Peyer's patch (tissue), 4 donors: Measurements from ENCODE around the gene SYNJ2. TPM values are rescaled to one million over a fixed set of nuclear protein-coding genes. Genes with fewer than 3 reads are reported as not detected.

Source experiments
- DNase-seq, 3 donors: peaks; one replicate each; pipeline ENCODE4 v3.0.0-alpha.2; 2017 to 2019
- H3K27ac ChIP-seq, 4 donors: fragments of 200-600 bp; sonication (generic); one replicate each; pipeline ENCODE4 v1.5.1; 2016 to 2019
- H3K27me3 ChIP-seq, 2 donors: fragments of 200-600 bp; sonication (generic); one replicate each; pipeline ENCODE4 v1.5.1; 2019
- H3K36me3 ChIP-seq, 3 donors: fragments of 200-600 bp; sonication (generic); one replicate each; pipeline ENCODE4 v1.5.1; 2016 to 2019
- H3K4me1 ChIP-seq, 4 donors: fragments of 200-600 bp; sonication (generic); one replicate each; pipeline ENCODE4 v1.5.1; 2016 to 2019
- H3K4me3 ChIP-seq, 4 donors: fragments of 200-600 bp; sonication (generic); 1 replicate in 3 of 4; 2 replicates in 1 of 4; pipeline ENCODE4 v1.5.1; 2016 to 2019; ENCODE audit warnings: mild to moderate bottlenecking in 1 of 4
- H3K9me3 ChIP-seq, 4 donors: fragments of 200-600 bp; sonication (generic); one replicate each; pipeline ENCODE4 v1.5.1; 2016 to 2019; ENCODE audit warnings: mild to moderate bottlenecking in 1 of 4
- CTCF ChIP-seq, 6 experiments: fragments of 450-650 bp in 4 of 6; fragments of 200-600 bp in 2 of 6; sonication (generic) in 1 of 6; IDR thresholded peaks; one replicate each; pipeline ENCODE4 v1.5.1; 2017 to 2019; ENCODE audit warnings: antibody characterized with exemption in 6 of 6, mild to moderate bottlenecking in 3 of 6, moderate library complexity in 1 of 6
- POLR2A ChIP-seq, 2 donors: fragments of 450-650 bp; IDR thresholded peaks; one replicate each; pipeline ENCODE4 v1.5.1; 2017; ENCODE audit warnings: antibody characterized with exemption in 2 of 2, mild to moderate bottlenecking in 2 of 2, moderate library complexity in 2 of 2
- total RNA-seq, 4 donors: library from RNA; depleted of rRNA; stranded (reverse); fragments of >200 nt; gene quantifications; one replicate each; pipeline ENCODE4 v1.1.0, GENCODE V29; 2016

Gene SYNJ2
- total RNA-seq, 4 donors from 2014 or later = 26.8 to 47.2 (median 34.0) TPM

GRCh38 chr6:158121335-158121734, 139.7 kb downstream of the SYNJ2 start:
- TF ChIP-seq POLR2A (IDR thresholded peaks at IDR 0.05) (no peak), CTCF (IDR thresholded peaks at IDR 0.05) (no peak)
- H3K27ac ChIP-seq = no peak overlapping the region
- no peak overlapping the region for H3K4me3 ChIP-seq
- no peaks in the 10 kb centered on the region for H3K4me1 ChIP-seq
- peaks cover 0 to 34% (median 0%) of the 10 kb centered on the region in 3 donors for H3K36me3 ChIP-seq
- no peaks in the 10 kb centered on the region for H3K27me3 ChIP-seq
- DNase-seq = no peak
- no peaks in the 10 kb centered on the region for H3K9me3 ChIP-seq

- H3K4me1 ChIP-seq = no peaks in the 10 kb centered on the region
- DNase-seq = no peak
- H3K9me3 ChIP-seq = no peaks in the 10 kb centered on the region
- no peak overlapping the region for H3K27ac ChIP-seq
- TF ChIP-seq POLR2A (IDR thresholded peaks at IDR 0.05) = no peak
- TF ChIP-seq CTCF (IDR thresholded peaks at IDR 0.05) = no peak
- peaks cover 0 to 31% (median 0%) of the 10 kb centered on the region in 3 donors for H3K36me3 ChIP-seq
- H3K4me3 ChIP-seq = no peak overlapping the region
- no peaks in the 10 kb centered on the region for H3K27me3 ChIP-seq
These were observed 140.4 kb downstream of the SYNJ2 start for GRCh38 chr6:158122048-158122447.

- TF ChIP-seq CTCF (IDR thresholded peaks at IDR 0.05) (no peak), POLR2A (IDR thresholded peaks at IDR 0.05) (no peak)
- H3K27me3 ChIP-seq = no peaks in the 10 kb centered on the region
- H3K4me1 ChIP-seq = no peaks in the 10 kb centered on the region
- no peak overlapping the region for H3K27ac ChIP-seq
- peaks cover 0 to 21% (median 0%) of the 10 kb centered on the region in 3 donors for H3K36me3 ChIP-seq
- no peak overlapping the region for H3K4me3 ChIP-seq
- no peak for DNase-seq
- H3K9me3 ChIP-seq = no peaks in the 10 kb centered on the region
These were observed 142.6 kb downstream of the SYNJ2 start for GRCh38 chr6:158124288-158124687.

- TF ChIP-seq POLR2A (IDR thresholded peaks at IDR 0.05) (no peak), CTCF (IDR thresholded peaks at IDR 0.05) (no peak)
- Histone ChIP-seq H3K36me3 (peaks cover 0 to 12% (median 0%) of the 10 kb centered on the region in 3 donors), H3K27ac (no peak overlapping the region), H3K27me3 (no peaks in the 10 kb centered on the region), H3K4me3 (no peak overlapping the region), H3K4me1 (no peaks in the 10 kb centered on the region), H3K9me3 (no peaks in the 10 kb centered on the region)
- DNase-seq = no peak
These were observed 143.6 kb downstream of the SYNJ2 start for GRCh38 chr6:158125271-158125670.

GRCh38 chr6:158131926-158132325, 150.3 kb downstream of the SYNJ2 start:
- H3K4me1 ChIP-seq = no peaks in the 10 kb centered on the region
- DNase-seq = no peak
- TF ChIP-seq CTCF (IDR thresholded peaks at IDR 0.05) (peak in 2 of 6 experiments; percentile 15 to 19), POLR2A (IDR thresholded peaks at IDR 0.05) (no peak)

GRCh38 chr6:158142789-158143188, 161.1 kb downstream of the SYNJ2 start:
- Histone ChIP-seq H3K9me3 (no peaks in the 10 kb centered on the region), H3K27ac (no peak overlapping the region)
- DNase-seq = no peak

More at GRCh38 chr6:158131926-158132325, 150.3 kb downstream of the SYNJ2 start:
- Histone ChIP-seq H3K27me3 (no peaks in the 10 kb centered on the region), H3K36me3 (no peaks in the 10 kb centered on the region), H3K27ac (no peak overlapping the region), H3K4me3 (no peak overlapping the region), H3K9me3 (no peaks in the 10 kb centered on the region)

More at GRCh38 chr6:158142789-158143188, 161.1 kb downstream of the SYNJ2 start:
- Histone ChIP-seq H3K27me3 (no peaks in the 10 kb centered on the region), H3K4me3 (no peak overlapping the region), H3K4me1 (no peaks in the 10 kb centered on the region), H3K36me3 (peaks cover 0 to 24% (median 0%) of the 10 kb centered on the region in 3 donors)
- no peak for TF ChIP-seq CTCF (IDR thresholded peaks at IDR 0.05)
- TF ChIP-seq POLR2A (IDR thresholded peaks at IDR 0.05) = no peak
